Loucy (cell line): ENCODE data around the gene INPP5J.

Source experiments
- CTCF ChIP-seq: fragments of 200-600 bp; sonication (generic); conservative IDR thresholded peaks from 2 replicates; pipeline ENCODE4 v1.5.1; 2014; ENCODE audit warnings: mild to moderate bottlenecking, antibody characterized with exemption, low read length
- EZH2phosphoT487 ChIP-seq: fragments of 200-600 bp; IDR thresholded peaks from 2 replicates; pipeline ENCODE4 v1.6.1; 2018; ENCODE audit warnings: antibody characterized with exemption, mild to moderate bottlenecking, moderate library complexity, borderline replicate concordance

- TF ChIP-seq CTCF (no peak), EZH2phosphoT487 (no peak)
Measured at GRCh38 chr22:31077681-31078080, 45.1 kb upstream of the INPP5J start.
